Measurements from ENCODE around the gene RRP36.

The RRP36 gene

GRCh38 chr6:43077333-43077809 is 55.9 kb downstream of the RRP36 start:
- no peaks in the 10 kb centered on the region for H4K20me1 ChIP-seq (ENCODE audit: control insufficient read depth, insufficient read depth, low read depth, low read length)
- H3F3A ChIP-seq (ENCODE audit: control insufficient read depth, insufficient read depth), result no peaks in the 10 kb centered on the region
- H3K27me3 ChIP-seq (ENCODE audit: control insufficient read depth, low read length), result peaks cover 38% of the 10 kb centered on the region
- H3K4me3 ChIP-seq (ENCODE audit: low read length), result no peak overlapping the region
- no peaks in the 10 kb centered on the region for H3K36me3 ChIP-seq (ENCODE audit: control insufficient read depth, low read length)
- no peak overlapping the region for H3K4me2 ChIP-seq (ENCODE audit: low read length)
- H3K9me3 ChIP-seq (ENCODE audit: control insufficient read depth, insufficient read depth, low read length), result no peaks in the 10 kb centered on the region
- H3K27ac ChIP-seq (ENCODE audit: low read depth, low read length), result no peak overlapping the region
- no peaks in the 10 kb centered on the region for H3K9me2 ChIP-seq (replicated peaks; ENCODE audit: control insufficient read depth, low read length)
- TF ChIP-seq, protein P1, sequence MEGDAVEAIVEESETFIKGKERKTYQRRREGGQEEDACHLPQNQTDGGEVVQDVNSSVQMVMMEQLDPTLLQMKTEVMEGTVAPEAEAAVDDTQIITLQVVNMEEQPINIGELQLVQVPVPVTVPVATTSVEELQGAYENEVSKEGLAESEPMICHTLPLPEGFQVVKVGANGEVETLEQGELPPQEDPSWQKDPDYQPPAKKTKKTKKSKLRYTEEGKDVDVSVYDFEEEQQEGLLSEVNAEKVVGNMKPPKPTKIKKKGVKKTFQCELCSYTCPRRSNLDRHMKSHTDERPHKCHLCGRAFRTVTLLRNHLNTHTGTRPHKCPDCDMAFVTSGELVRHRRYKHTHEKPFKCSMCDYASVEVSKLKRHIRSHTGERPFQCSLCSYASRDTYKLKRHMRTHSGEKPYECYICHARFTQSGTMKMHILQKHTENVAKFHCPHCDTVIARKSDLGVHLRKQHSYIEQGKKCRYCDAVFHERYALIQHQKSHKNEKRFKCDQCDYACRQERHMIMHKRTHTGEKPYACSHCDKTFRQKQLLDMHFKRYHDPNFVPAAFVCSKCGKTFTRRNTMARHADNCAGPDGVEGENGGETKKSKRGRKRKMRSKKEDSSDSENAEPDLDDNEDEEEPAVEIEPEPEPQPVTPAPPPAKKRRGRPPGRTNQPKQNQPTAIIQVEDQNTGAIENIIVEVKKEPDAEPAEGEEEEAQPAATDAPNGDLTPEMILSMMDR (IDR thresholded peaks at IDR 0.05; ENCODE audit: low read depth, low read length, poor library complexity, severe bottlenecking), result no peak
- TF ChIP-seq EZH2phosphoT487 (IDR thresholded peaks at IDR 0.05; ENCODE audit: borderline replicate concordance, low read length), result no peak
- peaks cover 6% of the 10 kb centered on the region; the same call in 1 of the 2 replicates for H3K4me1 ChIP-seq (ENCODE audit: control insufficient read depth, low read length)
- H3K79me2 ChIP-seq (ENCODE audit: control insufficient read depth, low read length), result no peaks in the 10 kb centered on the region

DNA sequence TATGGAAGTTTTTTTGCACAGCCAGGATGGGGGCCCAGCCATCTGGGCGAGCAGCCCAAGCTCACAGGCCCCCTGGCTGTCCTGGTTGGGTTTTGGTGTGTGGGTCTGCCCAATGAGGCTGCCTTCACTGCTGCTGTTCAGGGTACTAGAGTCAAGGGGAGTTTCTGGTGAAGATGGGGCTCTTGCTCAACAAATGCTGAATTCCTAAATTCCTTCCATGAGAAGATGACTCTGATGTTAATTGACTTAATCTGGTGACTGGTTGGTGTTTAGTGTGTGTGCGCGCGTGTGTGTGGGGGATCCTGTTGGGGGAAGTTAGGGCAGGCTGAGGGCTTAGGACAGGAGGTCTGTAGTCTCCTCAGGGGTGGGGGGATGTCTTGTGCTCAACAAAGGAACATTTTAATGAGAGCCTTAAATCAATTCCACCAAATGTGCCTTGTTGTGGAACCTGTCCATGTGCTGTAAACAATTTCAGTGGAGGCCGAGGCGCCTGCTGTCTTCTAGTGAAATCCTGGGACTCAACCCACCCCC is 56.6 kb downstream of the RRP36 start:
- no peak overlapping the region for H3K4me3 ChIP-seq (ENCODE audit: low read length)
- no peak overlapping the region for H3K27ac ChIP-seq (ENCODE audit: low read depth, low read length)
- TF ChIP-seq, protein P1 (IDR thresholded peaks at IDR 0.05; ENCODE audit: low read depth, low read length, poor library complexity, severe bottlenecking), result no peak
- TF ChIP-seq EZH2phosphoT487 (IDR thresholded peaks at IDR 0.05; ENCODE audit: borderline replicate concordance, low read length), result no peak
- no peaks in the 10 kb centered on the region for H3K9me2 ChIP-seq (replicated peaks; ENCODE audit: control insufficient read depth, low read length)
- no peaks in the 10 kb centered on the region for H3K9me3 ChIP-seq (ENCODE audit: control insufficient read depth, insufficient read depth, low read length)
- H3K79me2 ChIP-seq (ENCODE audit: control insufficient read depth, low read length), result no peaks in the 10 kb centered on the region
- no peak overlapping the region for H3K4me2 ChIP-seq (ENCODE audit: low read length)
- H4K20me1 ChIP-seq (ENCODE audit: control insufficient read depth, insufficient read depth, low read depth, low read length), result no peaks in the 10 kb centered on the region
- no peaks in the 10 kb centered on the region for H3K36me3 ChIP-seq (ENCODE audit: control insufficient read depth, low read length)
- no peaks in the 10 kb centered on the region for H3F3A ChIP-seq (ENCODE audit: control insufficient read depth, insufficient read depth)
- peaks cover 42% of the 10 kb centered on the region for H3K27me3 ChIP-seq (ENCODE audit: control insufficient read depth, low read length)
- peaks cover 6% of the 10 kb centered on the region; the same call in 1 of the 2 replicates for H3K4me1 ChIP-seq (ENCODE audit: control insufficient read depth, low read length)

DNA sequence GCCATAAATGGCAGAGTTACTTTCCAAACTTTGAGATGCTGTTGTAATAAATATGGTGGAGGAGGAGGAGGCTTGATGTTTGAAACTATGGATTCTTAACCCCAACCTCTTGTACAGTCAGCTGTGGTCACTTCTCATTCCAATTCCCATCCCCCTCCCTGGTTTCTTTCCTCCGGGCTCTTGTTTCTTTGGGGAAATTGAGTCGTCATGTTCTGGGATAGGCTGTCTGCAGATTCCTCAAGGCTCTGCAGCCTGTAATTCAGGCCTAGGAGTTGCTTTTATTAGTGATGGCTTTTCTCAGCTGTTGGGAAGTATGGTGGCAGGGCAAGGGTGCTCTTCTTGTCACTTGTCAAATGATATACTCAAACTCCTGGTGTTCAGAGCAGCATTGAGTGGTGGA is 57.3 kb downstream of the RRP36 start:
- Histone ChIP-seq H3K9me2 (replicated peaks; ENCODE audit: control insufficient read depth, low read length) (no peaks in the 10 kb centered on the region), H3K36me3 (ENCODE audit: control insufficient read depth, low read length) (no peaks in the 10 kb centered on the region), H3K4me1 (ENCODE audit: control insufficient read depth, low read length) (peaks cover 6% of the 10 kb centered on the region; the same call in 1 of the 2 replicates), H3K4me3 (ENCODE audit: low read length) (no peak overlapping the region), H3K27ac (ENCODE audit: low read depth, low read length) (no peak overlapping the region), H3K4me2 (ENCODE audit: low read length) (no peak overlapping the region), H3K79me2 (ENCODE audit: control insufficient read depth, low read length) (no peaks in the 10 kb centered on the region), H3F3A (ENCODE audit: control insufficient read depth, insufficient read depth) (no peaks in the 10 kb centered on the region), H3K9me3 (ENCODE audit: control insufficient read depth, insufficient read depth, low read length) (no peaks in the 10 kb centered on the region), H4K20me1 (ENCODE audit: control insufficient read depth, insufficient read depth, low read depth, low read length) (no peaks in the 10 kb centered on the region), H3K27me3 (ENCODE audit: control insufficient read depth, low read length) (peaks cover 44% of the 10 kb centered on the region)
- TF ChIP-seq, protein P1 (IDR thresholded peaks at IDR 0.05; ENCODE audit: low read depth, low read length, poor library complexity, severe bottlenecking), result no peak
- TF ChIP-seq EZH2phosphoT487 (IDR thresholded peaks at IDR 0.05; ENCODE audit: borderline replicate concordance, low read length), result no peak

Data from DOHH2 (cell line).